ENCODE data around the gene MGAT4B. TPM values are rescaled to one million over a fixed set of nuclear protein-coding genes. Genes with fewer than 3 reads are reported as not detected.

Gene MGAT4B
- total RNA-seq, 1 experiment from 2014 or later: 217 TPM

- no peak overlapping the region for H3K4me3 Mint-ChIP-seq (ENCODE audit: unreplicated experiment)
- no TSS peak for BruUV-seq (replicated peaks)
- H3K9me3 Mint-ChIP-seq (ENCODE audit: unreplicated experiment): no peaks in the 10 kb centered on the region
- Histone ChIP-seq H3K4me1 (peaks cover 18% of the 10 kb centered on the region), H3K27me3 (replicated peaks; ENCODE audit: control insufficient read depth, insufficient read depth, low read length) (no peaks in the 10 kb centered on the region), H3K4me3 (ENCODE audit: low read depth, low read length) (no peak overlapping the region), H3K9me3 (no peaks in the 10 kb centered on the region), H3K36me3 (ENCODE audit: control insufficient read depth, insufficient read depth, low read length) (peaks cover 10% of the 10 kb centered on the region)
- TF ChIP-seq CTCF (IDR thresholded peaks at IDR 0.05; ENCODE audit: insufficient read depth in 1 of 2, low read depth in 1 of 2, low read length in 1 of 2, severe bottlenecking in 1 of 2, unreplicated experiment in 1 of 2): no peak
- H3K4me1 Mint-ChIP-seq (ENCODE audit: low read depth, unreplicated experiment): peaks cover 9% of the 10 kb centered on the region
- CTCF ChIA-PET: no interaction called here
- no peak overlapping the region for H3K27ac Mint-ChIP-seq (ENCODE audit: unreplicated experiment)
- POLR2A ChIA-PET: no interaction called here
- H3K27me3 Mint-ChIP-seq (ENCODE audit: insufficient read depth, unreplicated experiment): no peaks in the 10 kb centered on the region
- peaks cover 85% of the 10 kb centered on the region for H3K36me3 Mint-ChIP-seq (ENCODE audit: insufficient read depth, unreplicated experiment)
- intact Hi-C loops (cut with micrococcal nuclease; ENCODE audit: unreplicated experiment): loop anchor here (10.0 kb wide), 1 partner anchor 124 kb away; no protein-coding TSS in a partner anchor
- DNase-seq: no peak
These were observed 7.7 kb downstream of the MGAT4B start for GRCh38 chr5:179798771-179799643.

- Mint-ChIP-seq H3K9me3 (ENCODE audit: unreplicated experiment) (no peaks in the 10 kb centered on the region), H3K4me1 (ENCODE audit: low read depth, unreplicated experiment) (peaks cover 7% of the 10 kb centered on the region), H3K27ac (ENCODE audit: unreplicated experiment) (no peak overlapping the region), H3K4me3 (ENCODE audit: unreplicated experiment) (no peak overlapping the region), H3K27me3 (ENCODE audit: insufficient read depth, unreplicated experiment) (no peaks in the 10 kb centered on the region), H3K36me3 (ENCODE audit: insufficient read depth, unreplicated experiment) (peaks cover 77% of the 10 kb centered on the region)
- Histone ChIP-seq H3K4me1 (peaks cover 14% of the 10 kb centered on the region; the same call in 1 of the 2 replicates), H3K9me3 (no peaks in the 10 kb centered on the region), H3K36me3 (ENCODE audit: control insufficient read depth, insufficient read depth, low read length) (peaks cover 10% of the 10 kb centered on the region), H3K4me3 (ENCODE audit: low read depth, low read length) (no peak overlapping the region), H3K27me3 (replicated peaks; ENCODE audit: control insufficient read depth, insufficient read depth, low read length) (no peaks in the 10 kb centered on the region)
- no TSS peak for BruUV-seq (replicated peaks)
- no peak for TF ChIP-seq CTCF (IDR thresholded peaks at IDR 0.05; ENCODE audit: insufficient read depth in 1 of 2, low read depth in 1 of 2, low read length in 1 of 2, severe bottlenecking in 1 of 2, unreplicated experiment in 1 of 2)
- POLR2A ChIA-PET: no interaction called here
- CTCF ChIA-PET: interaction anchor here (0.5 kb wide), 1 partner anchor 86 kb away, joined by 3 read pairs; no protein-coding TSS in a partner anchor
- intact Hi-C loops (cut with micrococcal nuclease; ENCODE audit: unreplicated experiment): loop anchor here (10.0 kb wide), 1 partner anchor 123 kb away; no protein-coding TSS in a partner anchor
- no peak for DNase-seq
These were observed 8.4 kb downstream of the MGAT4B start for GRCh38 chr5:179798144-179798770.

- Mint-ChIP-seq H3K9me3 (ENCODE audit: unreplicated experiment) (no peaks in the 10 kb centered on the region), H3K4me1 (ENCODE audit: low read depth, unreplicated experiment) (peaks cover 7% of the 10 kb centered on the region), H3K36me3 (ENCODE audit: insufficient read depth, unreplicated experiment) (peaks cover 77% of the 10 kb centered on the region), H3K4me3 (ENCODE audit: unreplicated experiment) (no peak overlapping the region), H3K27me3 (ENCODE audit: insufficient read depth, unreplicated experiment) (no peaks in the 10 kb centered on the region), H3K27ac (ENCODE audit: unreplicated experiment) (no peak overlapping the region)
- ChIA-PET CTCF (interaction anchor here (0.5 kb wide), 1 partner anchor 85 kb away, joined by 3 read pairs; no protein-coding TSS in a partner anchor), POLR2A (no interaction called here)
- Histone ChIP-seq H3K27me3 (replicated peaks; ENCODE audit: control insufficient read depth, insufficient read depth, low read length) (no peaks in the 10 kb centered on the region), H3K36me3 (ENCODE audit: control insufficient read depth, insufficient read depth, low read length) (peaks cover 10% of the 10 kb centered on the region), H3K4me1 (peaks cover 14% of the 10 kb centered on the region; the same call in 1 of the 2 replicates), H3K4me3 (ENCODE audit: low read depth, low read length) (no peak overlapping the region), H3K9me3 (no peaks in the 10 kb centered on the region)
- no peak for TF ChIP-seq CTCF (IDR thresholded peaks at IDR 0.05; ENCODE audit: insufficient read depth in 1 of 2, low read depth in 1 of 2, low read length in 1 of 2, severe bottlenecking in 1 of 2, unreplicated experiment in 1 of 2)
- BruUV-seq (replicated peaks): TSS peak; percentile 18
- no peak for DNase-seq
- intact Hi-C loops (cut with micrococcal nuclease; ENCODE audit: unreplicated experiment): loop anchor here (10.0 kb wide), 1 partner anchor 123 kb away; no protein-coding TSS in a partner anchor
These were observed 8.9 kb downstream of the MGAT4B start for GRCh38 chr5:179797741-179798140.
